Measurements from ENCODE around the gene KCNQ2. TPM values are rescaled to one million over a fixed set of nuclear protein-coding genes. Genes with fewer than 3 reads are reported as not detected.

Gene KCNQ2
- total RNA-seq, 1 experiment from 2014 or later = 0.38 TPM

DNA sequence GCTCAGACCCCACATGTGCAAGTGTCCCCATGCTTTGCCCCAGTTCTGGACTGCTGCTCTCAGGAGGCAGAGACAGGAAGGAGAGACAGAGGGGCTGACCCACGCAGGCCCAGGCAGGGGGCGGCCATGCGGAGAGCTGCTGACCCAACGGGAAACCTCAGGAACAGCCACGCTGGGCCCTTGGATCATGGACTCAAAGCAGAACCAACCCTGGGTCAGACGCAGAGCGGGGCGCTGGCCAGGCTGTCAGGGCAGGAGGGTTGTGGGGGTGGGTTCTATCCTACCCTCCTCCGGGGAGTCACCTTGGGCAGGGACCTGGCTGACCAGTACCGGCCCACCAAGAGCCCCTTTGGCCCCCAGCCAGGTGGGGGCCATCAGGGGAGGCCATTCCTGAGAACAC lies 2.0 kb downstream of the KCNQ2 start:
- CTCF ChIA-PET = interaction anchor here (1.2 to 1.5 kb wide), 2 partner anchors 9 to 11 kb away, joined by 4 read pairs; no protein-coding TSS in a partner anchor
- DNase-seq = no peak
- peaks cover 6% of the 10 kb centered on the region for H3K36me3 Mint-ChIP-seq (ENCODE audit: insufficient read depth, unreplicated experiment)
- no peak overlapping the region for H3K4me3 Mint-ChIP-seq (ENCODE audit: low read depth, unreplicated experiment)
- H3K27ac Mint-ChIP-seq (ENCODE audit: unreplicated experiment) = no peak overlapping the region
- H3K27me3 Mint-ChIP-seq (ENCODE audit: unreplicated experiment) = peaks cover 91% of the 10 kb centered on the region
- H3K4me1 Mint-ChIP-seq (ENCODE audit: low read depth, unreplicated experiment) = peaks cover 9% of the 10 kb centered on the region
- no peaks in the 10 kb centered on the region for H3K9me3 Mint-ChIP-seq (ENCODE audit: low read depth, unreplicated experiment)
- no TSS peak for BruUV-seq (replicated peaks)
- intact Hi-C loops (cut with micrococcal nuclease; ENCODE audit: unreplicated experiment) = no loop called here
- TF ChIP-seq, protein P1, sequence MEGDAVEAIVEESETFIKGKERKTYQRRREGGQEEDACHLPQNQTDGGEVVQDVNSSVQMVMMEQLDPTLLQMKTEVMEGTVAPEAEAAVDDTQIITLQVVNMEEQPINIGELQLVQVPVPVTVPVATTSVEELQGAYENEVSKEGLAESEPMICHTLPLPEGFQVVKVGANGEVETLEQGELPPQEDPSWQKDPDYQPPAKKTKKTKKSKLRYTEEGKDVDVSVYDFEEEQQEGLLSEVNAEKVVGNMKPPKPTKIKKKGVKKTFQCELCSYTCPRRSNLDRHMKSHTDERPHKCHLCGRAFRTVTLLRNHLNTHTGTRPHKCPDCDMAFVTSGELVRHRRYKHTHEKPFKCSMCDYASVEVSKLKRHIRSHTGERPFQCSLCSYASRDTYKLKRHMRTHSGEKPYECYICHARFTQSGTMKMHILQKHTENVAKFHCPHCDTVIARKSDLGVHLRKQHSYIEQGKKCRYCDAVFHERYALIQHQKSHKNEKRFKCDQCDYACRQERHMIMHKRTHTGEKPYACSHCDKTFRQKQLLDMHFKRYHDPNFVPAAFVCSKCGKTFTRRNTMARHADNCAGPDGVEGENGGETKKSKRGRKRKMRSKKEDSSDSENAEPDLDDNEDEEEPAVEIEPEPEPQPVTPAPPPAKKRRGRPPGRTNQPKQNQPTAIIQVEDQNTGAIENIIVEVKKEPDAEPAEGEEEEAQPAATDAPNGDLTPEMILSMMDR (IDR thresholded peaks at IDR 0.05; ENCODE audit: unreplicated experiment) = no peak

DNA sequence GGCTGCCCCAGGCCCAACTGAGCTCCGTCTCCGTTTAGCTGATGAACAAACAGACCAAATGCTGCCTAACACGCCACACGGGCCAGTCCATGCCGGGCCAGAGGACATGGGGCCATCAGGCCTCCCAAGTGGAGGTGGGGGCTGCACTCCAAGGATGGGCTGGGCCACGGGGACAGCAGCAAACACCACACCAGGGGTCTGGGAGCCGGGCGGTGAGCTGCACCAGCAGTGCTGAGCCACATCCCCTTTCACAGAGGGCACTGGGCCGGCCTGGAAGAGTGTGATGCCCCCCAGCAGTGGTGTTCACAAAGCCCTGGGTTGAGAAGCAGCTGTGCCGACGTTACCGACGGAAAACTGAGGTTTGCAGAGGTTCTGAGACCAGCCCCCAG lies 2.7 kb downstream of the KCNQ2 start:
- BruUV-seq (replicated peaks) = no TSS peak
- CTCF ChIA-PET = interaction anchor here (1.2 to 1.5 kb wide), 2 partner anchors 9 to 10 kb away, joined by 4 read pairs; no protein-coding TSS in a partner anchor
- intact Hi-C loops (cut with micrococcal nuclease; ENCODE audit: unreplicated experiment) = no loop called here
- TF ChIP-seq, protein P1 (IDR thresholded peaks at IDR 0.05; ENCODE audit: unreplicated experiment) = no peak
- DNase-seq = no peak
- Mint-ChIP-seq H3K4me1 (ENCODE audit: low read depth, unreplicated experiment) (peaks cover 9% of the 10 kb centered on the region), H3K27me3 (ENCODE audit: unreplicated experiment) (peaks cover 91% of the 10 kb centered on the region), H3K36me3 (ENCODE audit: insufficient read depth, unreplicated experiment) (peaks cover 5% of the 10 kb centered on the region), H3K9me3 (ENCODE audit: low read depth, unreplicated experiment) (no peaks in the 10 kb centered on the region), H3K27ac (ENCODE audit: unreplicated experiment) (no peak overlapping the region), H3K4me3 (ENCODE audit: low read depth, unreplicated experiment) (no peak overlapping the region)

DNA sequence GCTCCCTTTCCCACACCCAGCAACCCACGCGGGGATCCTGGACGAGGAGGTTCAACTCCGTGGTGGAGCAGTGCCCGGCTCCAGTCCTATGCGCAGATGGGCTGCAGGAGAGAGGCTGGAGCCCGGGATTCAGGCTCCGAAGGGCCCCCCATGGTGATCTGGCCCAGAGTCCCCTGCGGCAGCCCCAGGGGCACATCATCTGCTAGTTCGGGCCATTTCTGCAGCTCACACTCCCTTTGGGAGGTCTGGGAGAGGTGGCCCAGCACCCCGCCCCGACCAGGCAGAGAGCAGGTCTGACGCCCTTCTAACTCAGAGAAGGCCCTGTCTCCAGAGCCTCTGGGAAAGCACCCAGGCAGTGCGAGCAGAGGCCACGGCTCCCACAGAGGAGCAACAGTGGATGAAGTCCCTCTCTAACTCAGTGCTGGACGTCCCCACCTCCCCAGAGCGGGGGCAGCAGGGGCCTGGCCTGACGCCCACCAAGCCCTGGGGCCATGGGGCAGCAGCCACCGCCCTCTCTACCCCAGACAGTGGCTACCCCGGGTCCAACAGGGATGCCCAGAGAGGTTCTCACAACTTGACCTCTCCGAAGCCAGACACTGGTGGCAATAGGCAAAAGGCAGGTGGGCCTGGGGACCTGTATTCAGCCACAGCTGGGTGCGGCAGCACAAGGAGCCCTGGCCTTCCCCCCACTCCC lies 3.3 kb downstream of the KCNQ2 start:
- peaks cover 5% of the 10 kb centered on the region for H3K4me1 Mint-ChIP-seq (ENCODE audit: low read depth, unreplicated experiment)
- CTCF ChIA-PET = interaction anchor here (0.6 kb wide), 1 partner anchor 196 kb away, joined by 3 read pairs; the partner anchor contains the start of gene ARFGAP1
- TF ChIP-seq, protein P1 (IDR thresholded peaks at IDR 0.05; ENCODE audit: unreplicated experiment) = no peak

DNA sequence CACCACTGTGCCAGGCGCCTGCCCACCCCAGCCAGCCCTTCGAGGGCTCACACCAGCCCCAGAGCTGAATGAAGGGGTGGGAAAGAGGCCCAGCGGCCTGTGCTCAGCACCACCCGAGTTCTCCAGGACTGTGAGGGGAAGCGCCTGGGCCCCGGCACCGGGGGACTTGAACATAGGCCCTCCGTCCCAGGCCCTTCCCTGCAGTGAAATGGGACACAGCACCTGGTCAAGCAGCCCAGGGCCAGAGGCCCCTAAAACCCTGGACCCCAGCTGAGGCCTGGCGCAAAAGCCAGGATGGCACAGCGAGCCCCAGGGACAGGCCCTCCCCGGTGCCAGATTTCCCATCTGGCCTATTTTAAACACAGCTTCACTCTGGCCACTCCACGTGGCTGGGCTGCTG lies 4.0 kb downstream of the KCNQ2 start:
- TF ChIP-seq, protein P1 (IDR thresholded peaks at IDR 0.05; ENCODE audit: unreplicated experiment) = no peak
- Mint-ChIP-seq H3K9me3 (ENCODE audit: low read depth, unreplicated experiment) (no peaks in the 10 kb centered on the region), H3K27ac (ENCODE audit: unreplicated experiment) (no peak overlapping the region), H3K27me3 (ENCODE audit: unreplicated experiment) (peaks cover 91% of the 10 kb centered on the region), H3K4me3 (ENCODE audit: low read depth, unreplicated experiment) (no peak overlapping the region), H3K4me1 (ENCODE audit: low read depth, unreplicated experiment) (peaks cover 5% of the 10 kb centered on the region), H3K36me3 (ENCODE audit: insufficient read depth, unreplicated experiment) (no peaks in the 10 kb centered on the region)
- CTCF ChIA-PET = interaction anchor here (0.6 kb wide), 1 partner anchor 196 kb away, joined by 3 read pairs; the partner anchor contains the start of gene ARFGAP1
- no peak for DNase-seq
- BruUV-seq (replicated peaks) = no TSS peak
- intact Hi-C loops (cut with micrococcal nuclease; ENCODE audit: unreplicated experiment) = no loop called here

More for the DNA sequence above, 3.3 kb downstream of the KCNQ2 start:
- no peak overlapping the region for H3K27ac Mint-ChIP-seq (ENCODE audit: unreplicated experiment)
- H3K36me3 Mint-ChIP-seq (ENCODE audit: insufficient read depth, unreplicated experiment) = no peaks in the 10 kb centered on the region
- peaks cover 91% of the 10 kb centered on the region for H3K27me3 Mint-ChIP-seq (ENCODE audit: unreplicated experiment)
- DNase-seq = no peak
- H3K9me3 Mint-ChIP-seq (ENCODE audit: low read depth, unreplicated experiment) = no peaks in the 10 kb centered on the region
- no TSS peak for BruUV-seq (replicated peaks)
- no peak overlapping the region for H3K4me3 Mint-ChIP-seq (ENCODE audit: low read depth, unreplicated experiment)
- intact Hi-C loops (cut with micrococcal nuclease; ENCODE audit: unreplicated experiment) = no loop called here
